Measurements from ENCODE around the gene SIRT2. TPM values are rescaled to one million over a fixed set of nuclear protein-coding genes. Genes with fewer than 3 reads are reported as not detected.
"Not testable (repeated sequence)": the region's sequence is repeated elsewhere in the genome, so short reads cannot be mapped to it uniquely, and the experiment has no call there.

SIRT2 gene
- total RNA-seq, 1 donor from 2014 or later, result 91.3 TPM

DNA sequence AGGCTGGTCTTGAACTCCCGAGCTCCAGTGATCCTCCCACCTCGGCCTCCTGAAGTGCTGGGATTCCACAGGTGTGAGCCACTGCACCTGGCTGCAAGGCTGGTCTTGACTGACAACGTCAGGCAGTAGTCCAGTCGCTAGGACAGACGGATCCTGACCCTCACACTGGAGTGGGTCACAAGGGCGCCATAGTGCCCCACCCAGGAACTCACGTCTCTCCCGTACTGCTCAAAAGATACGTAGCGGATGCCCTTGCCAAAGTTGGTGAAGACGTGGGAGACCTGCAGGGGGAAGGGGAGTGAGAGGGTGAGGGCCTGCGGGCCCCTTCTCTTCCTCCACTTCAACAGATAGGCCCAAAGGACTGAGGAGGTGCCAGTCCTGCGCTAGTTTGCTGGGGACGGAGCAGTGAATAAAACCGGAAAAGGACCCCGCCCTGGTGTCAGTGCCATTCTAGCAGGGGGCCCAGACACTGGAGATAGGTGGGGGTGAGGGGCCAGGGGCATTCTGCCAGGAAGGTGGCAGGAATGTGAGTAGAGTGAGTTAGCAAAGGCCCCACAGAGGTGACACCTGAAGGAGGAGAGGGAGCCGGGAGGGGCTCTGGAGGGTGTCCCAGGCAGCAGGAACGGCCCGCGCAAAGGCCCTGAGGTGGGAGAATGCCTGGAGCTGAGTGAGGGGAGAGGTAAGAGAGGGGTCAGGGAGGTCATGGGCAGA is 43.2 kb upstream of the SIRT2 start:
- TF ChIP-seq, protein P1, sequence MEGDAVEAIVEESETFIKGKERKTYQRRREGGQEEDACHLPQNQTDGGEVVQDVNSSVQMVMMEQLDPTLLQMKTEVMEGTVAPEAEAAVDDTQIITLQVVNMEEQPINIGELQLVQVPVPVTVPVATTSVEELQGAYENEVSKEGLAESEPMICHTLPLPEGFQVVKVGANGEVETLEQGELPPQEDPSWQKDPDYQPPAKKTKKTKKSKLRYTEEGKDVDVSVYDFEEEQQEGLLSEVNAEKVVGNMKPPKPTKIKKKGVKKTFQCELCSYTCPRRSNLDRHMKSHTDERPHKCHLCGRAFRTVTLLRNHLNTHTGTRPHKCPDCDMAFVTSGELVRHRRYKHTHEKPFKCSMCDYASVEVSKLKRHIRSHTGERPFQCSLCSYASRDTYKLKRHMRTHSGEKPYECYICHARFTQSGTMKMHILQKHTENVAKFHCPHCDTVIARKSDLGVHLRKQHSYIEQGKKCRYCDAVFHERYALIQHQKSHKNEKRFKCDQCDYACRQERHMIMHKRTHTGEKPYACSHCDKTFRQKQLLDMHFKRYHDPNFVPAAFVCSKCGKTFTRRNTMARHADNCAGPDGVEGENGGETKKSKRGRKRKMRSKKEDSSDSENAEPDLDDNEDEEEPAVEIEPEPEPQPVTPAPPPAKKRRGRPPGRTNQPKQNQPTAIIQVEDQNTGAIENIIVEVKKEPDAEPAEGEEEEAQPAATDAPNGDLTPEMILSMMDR (IDR thresholded peaks at IDR 0.05; ENCODE audit: partially characterized antibody, unreplicated experiment), result no peak
- no peak overlapping the region for H3K4me3 Mint-ChIP-seq (ENCODE audit: unreplicated experiment)

DNA sequence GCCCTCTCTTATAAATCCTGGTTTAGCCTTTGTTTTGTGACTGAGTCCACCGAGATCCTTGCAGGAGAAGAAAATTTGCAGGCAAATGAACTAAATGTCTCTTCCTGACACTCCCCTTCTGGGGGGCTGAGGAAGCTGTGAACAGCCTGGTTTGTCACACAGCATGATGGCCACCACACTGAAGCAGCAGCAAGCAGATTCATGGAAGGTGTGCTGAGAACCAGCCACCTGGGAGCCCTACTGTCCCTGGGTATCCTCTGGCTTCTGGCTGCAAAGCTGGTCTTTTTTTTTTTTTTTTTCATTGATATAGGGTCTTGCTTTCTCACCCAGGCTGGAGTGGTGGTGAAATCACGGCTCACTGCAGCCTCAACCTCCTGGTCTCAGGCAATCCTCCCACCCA is 42.6 kb upstream of the SIRT2 start:
- H3K9me3 Mint-ChIP-seq (ENCODE audit: unreplicated experiment), result peaks cover 2% of the 10 kb centered on the region
- H3K36me3 Mint-ChIP-seq (ENCODE audit: unreplicated experiment), result peaks cover 5% of the 10 kb centered on the region
- TF ChIP-seq, protein P1 (IDR thresholded peaks at IDR 0.05; ENCODE audit: partially characterized antibody, unreplicated experiment), result no peak
- H3K27ac Mint-ChIP-seq (ENCODE audit: unreplicated experiment), result no peak overlapping the region
- no peak overlapping the region for H3K4me3 Mint-ChIP-seq (ENCODE audit: unreplicated experiment)
- no peaks in the 10 kb centered on the region for H3K4me1 Mint-ChIP-seq (ENCODE audit: low read depth, unreplicated experiment)
- peaks cover 8% of the 10 kb centered on the region for H3K27me3 Mint-ChIP-seq (ENCODE audit: unreplicated experiment)
- DNase-seq, result no peak

More for the DNA sequence above, 43.2 kb upstream of the SIRT2 start:
- Mint-ChIP-seq H3K4me1 (ENCODE audit: low read depth, unreplicated experiment) (no peaks in the 10 kb centered on the region), H3K27me3 (ENCODE audit: unreplicated experiment) (peaks cover 8% of the 10 kb centered on the region), H3K27ac (ENCODE audit: unreplicated experiment) (no peak overlapping the region), H3K36me3 (ENCODE audit: unreplicated experiment) (peaks cover 5% of the 10 kb centered on the region), H3K9me3 (ENCODE audit: unreplicated experiment) (peaks cover 2% of the 10 kb centered on the region)
- no peak for DNase-seq

DNA sequence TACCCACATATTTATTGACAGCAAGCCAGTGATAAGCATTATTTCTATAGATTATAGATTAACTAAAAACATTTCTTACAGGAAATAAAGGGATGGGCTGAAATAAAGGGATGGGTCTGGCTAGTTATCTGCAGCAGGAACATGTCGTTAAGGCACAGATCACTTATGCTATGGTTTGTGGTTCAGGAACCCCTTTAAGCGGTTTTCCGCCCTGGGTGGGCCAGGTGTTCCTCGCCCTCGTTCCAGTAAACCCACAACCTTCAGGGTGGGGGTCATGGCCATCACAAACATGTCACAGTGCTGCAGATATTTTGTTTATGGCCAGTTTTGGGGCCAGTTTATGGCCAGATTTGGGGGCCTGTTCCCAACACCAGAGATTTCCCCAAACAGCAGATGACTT is 42.0 kb upstream of the SIRT2 start:
- not testable (repeated sequence) for H3K27ac Mint-ChIP-seq (ENCODE audit: unreplicated experiment); H3K4me1 Mint-ChIP-seq (ENCODE audit: low read depth, unreplicated experiment); DNase-seq; H3K36me3 Mint-ChIP-seq (ENCODE audit: unreplicated experiment); H3K9me3 Mint-ChIP-seq (ENCODE audit: unreplicated experiment); H3K4me3 Mint-ChIP-seq (ENCODE audit: unreplicated experiment); H3K27me3 Mint-ChIP-seq (ENCODE audit: unreplicated experiment)

DNA sequence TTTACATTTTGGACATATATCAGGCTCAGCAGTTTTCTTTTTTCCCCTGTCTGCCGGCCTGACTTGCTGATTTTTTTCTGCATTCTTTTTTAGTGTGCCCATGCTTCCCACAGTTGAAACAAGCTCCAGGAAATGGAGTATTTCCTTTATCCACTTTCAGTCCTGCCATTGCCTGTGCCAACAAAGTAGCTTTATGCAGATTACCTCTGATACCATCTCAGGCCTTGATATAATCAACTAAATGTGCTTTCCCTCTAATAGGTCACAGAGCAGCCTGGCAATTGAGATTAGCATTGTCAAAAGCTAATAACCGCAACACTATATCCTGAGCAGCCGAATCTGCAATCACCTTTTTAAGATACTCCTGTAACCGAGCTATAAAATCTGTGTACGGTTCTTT is 40.5 kb upstream of the SIRT2 start:
- DNase-seq, result no peak
- H3K9me3 Mint-ChIP-seq (ENCODE audit: unreplicated experiment), result peaks cover 2% of the 10 kb centered on the region
- H3K4me1 Mint-ChIP-seq (ENCODE audit: low read depth, unreplicated experiment), result no peaks in the 10 kb centered on the region
- peaks cover 6% of the 10 kb centered on the region for H3K36me3 Mint-ChIP-seq (ENCODE audit: unreplicated experiment)
- H3K27me3 Mint-ChIP-seq (ENCODE audit: unreplicated experiment), result peaks cover 7% of the 10 kb centered on the region
- H3K27ac Mint-ChIP-seq (ENCODE audit: unreplicated experiment), result no peak overlapping the region
- H3K4me3 Mint-ChIP-seq (ENCODE audit: unreplicated experiment), result no peak overlapping the region
- TF ChIP-seq, protein P1 (IDR thresholded peaks at IDR 0.05; ENCODE audit: partially characterized antibody, unreplicated experiment), result no peak

DNA sequence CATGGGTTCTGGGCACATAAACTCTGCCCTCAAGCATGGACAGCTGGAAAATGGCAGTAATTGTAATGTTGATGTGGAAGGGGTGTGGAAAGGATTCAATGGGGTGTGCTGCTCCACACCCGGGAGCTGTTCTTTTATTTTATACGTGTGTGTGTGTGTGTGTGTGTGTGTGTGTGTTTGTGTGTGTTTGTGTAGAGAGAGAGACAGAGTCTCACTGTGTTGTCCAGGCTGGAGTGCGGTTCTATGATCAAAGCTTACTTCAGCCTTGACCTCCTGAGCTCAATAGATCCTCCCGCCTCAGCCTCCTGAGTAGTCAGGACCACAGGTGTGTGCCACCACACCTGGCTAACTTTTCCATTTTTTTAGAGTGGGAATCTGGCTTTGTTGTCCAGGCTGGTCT is 34.1 kb upstream of the SIRT2 start:
- TF ChIP-seq, protein P1 (IDR thresholded peaks at IDR 0.05; ENCODE audit: partially characterized antibody, unreplicated experiment), result no peak
- peaks cover 8% of the 10 kb centered on the region for H3K9me3 Mint-ChIP-seq (ENCODE audit: unreplicated experiment)
- H3K27ac Mint-ChIP-seq (ENCODE audit: unreplicated experiment), result no peak overlapping the region
- peaks cover 7% of the 10 kb centered on the region for H3K4me1 Mint-ChIP-seq (ENCODE audit: low read depth, unreplicated experiment)
- H3K36me3 Mint-ChIP-seq (ENCODE audit: unreplicated experiment), result peaks cover 6% of the 10 kb centered on the region
- DNase-seq, result no peak
- no peak overlapping the region for H3K4me3 Mint-ChIP-seq (ENCODE audit: unreplicated experiment)
- H3K27me3 Mint-ChIP-seq (ENCODE audit: unreplicated experiment), result no peaks in the 10 kb centered on the region

Data from glutamatergic neuron (in vitro differentiated cells).